HG03571 (cell line): ENCODE results near the gene GABRB3.

Source experiments
- ATAC-seq: cut with Tn5 transposase; IDR thresholded peaks from one replicate; pipeline ENCODE4 v1.9.1; 2021; ENCODE audit not compliant: unreplicated experiment

GABRB3 gene

DNA sequence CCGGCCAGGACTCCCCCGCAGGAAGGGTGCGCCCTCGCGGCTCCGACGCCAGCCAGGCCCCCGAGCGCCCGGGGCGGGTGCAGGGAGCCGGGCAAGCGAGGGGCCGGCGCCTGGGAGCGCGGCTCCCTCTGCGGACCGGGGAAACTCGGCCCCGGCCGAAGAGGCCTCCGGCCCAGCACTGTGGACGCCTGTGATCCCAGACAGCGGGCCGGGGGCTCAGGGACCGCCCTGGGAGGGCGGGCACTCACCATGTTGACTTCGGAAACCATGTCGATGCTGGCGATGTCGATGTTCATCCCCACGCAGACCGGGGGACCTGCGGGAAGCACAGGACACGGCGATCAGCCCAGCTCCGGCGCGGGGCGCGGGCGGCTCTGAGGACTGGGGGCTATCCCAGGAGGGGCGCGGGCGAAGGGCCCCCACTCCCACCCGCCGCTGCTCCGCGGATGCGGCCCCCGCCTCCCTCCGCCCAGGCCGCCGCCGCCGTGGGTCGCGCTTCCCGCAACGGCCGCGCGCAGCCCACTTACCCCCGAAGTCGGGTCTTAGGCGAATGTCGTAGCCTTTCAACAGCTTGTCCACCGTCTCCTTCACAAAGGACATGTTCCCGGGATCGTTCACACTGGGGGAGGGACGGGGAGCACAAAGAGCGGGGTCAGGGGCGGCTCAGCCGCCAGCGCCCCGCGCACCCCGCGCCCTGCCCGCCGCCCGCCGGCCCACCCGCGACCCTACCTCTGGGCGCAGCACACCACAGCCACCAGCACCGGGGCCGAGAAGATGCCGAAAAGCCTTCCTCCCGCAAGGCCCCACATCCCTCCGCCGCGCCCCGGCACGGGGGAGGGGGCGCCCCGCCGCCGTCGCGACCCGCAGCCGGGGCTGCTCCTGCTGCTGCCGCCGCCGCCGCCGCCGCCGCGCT is at the start of gene GABRB3:
TSS of gene GABRB3 (minus strand) at position 913 of the 913 bp plus-strand sequence.
- ATAC-seq = no peak

DNA sequence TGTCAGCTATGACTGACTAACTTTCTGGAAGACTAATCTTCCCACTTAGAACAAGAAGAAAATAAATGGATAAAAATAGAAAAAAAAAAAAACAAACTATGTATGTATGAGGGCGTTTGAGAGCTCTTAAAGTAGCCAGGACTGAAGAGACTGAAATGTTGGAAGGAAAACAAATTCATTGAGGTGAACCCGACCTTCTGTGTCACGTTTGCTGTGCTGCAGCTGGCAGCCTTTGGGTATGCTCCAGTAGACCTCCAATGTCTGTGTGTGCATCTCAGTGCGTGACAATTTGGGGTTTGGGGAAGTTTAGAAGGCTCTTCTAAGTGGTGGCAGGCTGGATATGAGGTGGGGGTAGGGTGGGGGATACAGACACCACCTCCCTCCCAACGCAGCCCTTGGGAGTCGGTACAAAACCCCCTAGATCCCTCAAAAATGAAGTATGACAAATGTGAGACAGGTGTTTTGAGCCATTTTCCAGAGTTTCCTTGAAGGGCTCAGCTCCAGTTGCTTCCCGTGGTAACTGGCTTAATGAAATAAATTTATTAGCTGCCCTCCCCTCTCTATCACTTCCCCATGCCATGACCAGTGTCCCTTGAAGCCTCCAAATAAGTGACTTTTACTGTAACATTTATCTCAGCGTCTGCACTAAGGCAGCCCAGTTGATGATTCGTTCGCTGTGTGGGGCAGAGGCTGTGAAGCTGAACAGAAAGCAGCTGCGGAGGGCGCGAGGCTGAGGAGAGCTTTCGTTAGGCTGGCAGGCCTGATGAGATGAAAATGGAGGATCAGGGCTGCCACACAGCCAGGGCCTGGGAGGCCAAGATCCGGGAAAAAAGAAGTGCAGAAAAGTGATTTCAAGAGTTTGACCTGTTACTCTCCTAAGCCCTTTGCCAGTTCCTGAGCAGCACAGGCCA is 34.9 kb upstream of the GABRB3 start:
- no peak for ATAC-seq

DNA sequence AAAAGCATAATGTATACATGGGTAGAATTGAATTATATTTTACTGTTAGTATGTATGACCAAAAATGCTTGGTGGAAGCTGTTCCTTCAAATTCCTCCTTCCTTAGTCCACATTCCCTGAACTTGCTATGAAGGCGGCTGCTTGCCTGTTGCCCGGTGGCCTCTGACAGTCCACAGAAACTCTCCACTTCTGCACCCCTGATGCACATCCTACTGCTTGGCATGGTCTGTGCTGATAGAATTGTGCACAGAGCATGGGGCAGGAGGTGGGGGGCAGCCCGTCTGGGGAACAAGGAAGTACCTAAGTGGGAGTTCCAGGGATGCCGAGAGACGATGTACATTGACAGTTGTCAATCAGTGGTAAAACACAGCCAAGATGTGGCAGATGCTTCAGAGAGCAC is 33.7 kb upstream of the GABRB3 start:
- ATAC-seq = no peak

DNA sequence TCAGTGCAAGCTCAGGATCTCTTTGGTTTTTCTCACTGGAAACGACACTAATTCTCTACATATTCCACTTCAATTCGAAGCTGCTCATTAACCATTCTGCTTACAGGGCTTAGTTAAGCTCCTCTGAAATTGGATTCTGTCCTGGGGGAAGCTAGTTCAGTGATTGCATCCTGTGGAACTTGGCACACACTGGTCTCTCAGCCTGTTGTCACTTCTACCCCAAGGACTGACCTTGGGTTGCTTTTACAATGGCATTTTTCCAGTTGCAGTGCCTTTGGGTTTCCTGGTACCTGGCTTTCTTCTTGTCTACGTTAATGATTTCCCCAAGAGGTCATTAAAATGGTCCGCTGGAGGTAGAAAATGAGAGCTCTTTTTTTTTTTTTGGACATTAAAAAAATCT is 33.3 kb upstream of the GABRB3 start:
- ATAC-seq = no peak

DNA sequence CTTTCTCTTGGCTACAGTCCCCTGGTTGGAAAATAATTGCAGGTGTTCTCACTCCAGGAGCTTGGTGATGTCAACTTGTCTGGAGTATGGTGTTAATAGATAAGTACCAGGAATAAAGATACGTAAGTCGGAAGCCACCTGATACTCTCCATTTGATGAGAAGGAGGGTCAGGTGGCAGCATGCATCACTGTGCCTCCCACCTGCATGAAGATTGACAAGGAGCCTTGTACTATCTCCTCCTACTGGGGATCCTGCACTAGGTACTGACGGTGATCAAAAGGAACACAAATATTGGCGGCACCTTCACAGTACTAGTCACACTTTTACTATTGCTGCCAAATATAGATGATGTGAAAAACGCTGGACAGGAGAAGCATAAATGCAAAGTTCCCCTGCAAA is 32.6 kb upstream of the GABRB3 start:
- ATAC-seq = no peak

DNA sequence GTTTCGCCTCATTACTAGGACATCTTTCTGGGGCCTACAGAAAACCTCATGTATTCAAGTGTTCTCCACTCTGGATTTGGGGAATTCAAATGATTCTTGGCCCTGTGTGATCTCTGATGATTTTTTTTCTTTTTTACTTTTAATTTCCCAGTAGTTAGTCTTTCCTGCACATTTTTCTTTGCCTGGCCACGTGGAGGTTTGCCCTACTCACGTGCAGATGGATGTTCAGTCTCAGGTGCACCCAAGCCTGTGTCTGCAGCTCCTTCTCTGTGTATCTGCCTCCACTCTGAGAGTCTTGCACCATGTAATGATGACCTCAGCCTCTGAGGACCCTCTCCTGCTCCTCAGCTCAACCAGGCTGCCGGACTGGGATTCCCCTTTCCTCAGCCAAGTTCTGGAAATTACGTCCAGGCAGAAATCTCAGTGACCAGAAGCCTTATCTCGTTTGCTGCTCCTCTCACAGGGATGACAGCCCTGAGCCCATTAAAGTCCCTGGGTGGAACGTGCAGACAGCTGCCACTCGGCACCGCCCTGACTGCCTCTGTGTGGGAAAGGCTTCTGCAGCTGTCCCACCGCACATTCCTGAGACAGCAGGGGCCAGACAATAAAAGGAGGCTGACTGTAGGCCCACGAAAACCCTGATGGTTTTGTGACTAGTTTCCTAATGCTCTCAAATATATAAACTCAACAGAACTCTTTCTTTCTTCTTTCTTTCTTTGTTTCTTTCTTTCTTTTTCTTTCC is 31.4 kb upstream of the GABRB3 start:
- no peak for ATAC-seq

DNA sequence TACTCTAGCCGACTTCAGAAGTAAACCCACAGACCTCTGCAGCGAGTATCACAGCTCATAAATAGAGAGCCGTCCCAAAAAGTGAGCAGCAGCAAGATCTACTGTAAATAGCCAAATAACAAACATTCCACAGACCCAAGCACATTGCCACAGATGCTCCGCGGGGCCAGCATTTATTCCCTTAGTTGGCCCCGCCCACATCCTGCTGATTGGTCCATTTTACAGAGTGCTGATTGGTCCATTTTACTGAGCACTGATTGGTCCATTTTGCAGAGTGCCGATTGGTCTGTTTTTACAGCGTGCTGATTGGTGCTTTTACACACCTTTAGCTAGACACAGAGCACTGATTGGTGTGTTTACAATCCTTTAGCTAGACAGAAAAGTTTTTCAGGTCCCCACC is 17.3 kb upstream of the GABRB3 start:
- no peak for ATAC-seq

DNA sequence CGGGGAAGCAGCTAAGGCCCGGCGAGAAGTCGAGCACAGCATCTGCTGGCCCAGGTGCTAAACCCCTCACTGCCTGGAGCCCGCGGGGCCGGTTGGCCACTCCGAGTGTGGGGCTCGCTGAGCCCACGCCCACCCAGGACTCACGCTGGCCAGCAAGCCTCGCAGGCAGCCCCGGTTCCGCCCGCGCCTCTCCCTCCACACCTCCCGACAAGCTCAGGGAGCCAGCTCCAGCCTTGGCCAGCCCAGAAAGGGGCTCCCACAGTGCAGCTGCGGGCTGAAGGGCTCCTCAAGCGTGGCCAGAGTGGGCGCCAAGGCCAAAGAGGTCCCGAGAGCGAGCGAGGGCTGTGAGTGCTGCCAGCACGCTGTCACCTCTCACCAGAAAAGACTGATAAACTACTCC is 8.9 kb upstream of the GABRB3 start:
- ATAC-seq = no peak

DNA sequence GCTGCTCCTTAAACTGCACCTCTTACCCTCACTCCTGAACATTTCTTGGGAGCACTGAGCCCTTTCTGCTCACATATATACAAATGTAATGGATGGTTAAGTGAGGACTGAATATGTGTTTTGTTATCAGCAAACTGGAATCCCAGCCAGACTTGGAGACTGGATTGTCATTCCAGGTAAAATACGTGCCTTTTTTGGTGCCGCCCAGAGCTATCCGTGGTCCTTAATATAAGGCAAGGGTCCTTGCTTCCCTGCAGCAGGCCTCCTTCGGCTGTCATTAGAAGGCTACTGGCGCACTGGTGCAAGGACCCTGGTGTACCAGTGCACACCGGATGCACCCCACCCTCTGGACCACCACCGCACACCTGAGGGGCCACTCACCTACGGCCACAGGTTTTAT is 1.1 kb upstream of the GABRB3 start:
- no peak for ATAC-seq

DNA sequence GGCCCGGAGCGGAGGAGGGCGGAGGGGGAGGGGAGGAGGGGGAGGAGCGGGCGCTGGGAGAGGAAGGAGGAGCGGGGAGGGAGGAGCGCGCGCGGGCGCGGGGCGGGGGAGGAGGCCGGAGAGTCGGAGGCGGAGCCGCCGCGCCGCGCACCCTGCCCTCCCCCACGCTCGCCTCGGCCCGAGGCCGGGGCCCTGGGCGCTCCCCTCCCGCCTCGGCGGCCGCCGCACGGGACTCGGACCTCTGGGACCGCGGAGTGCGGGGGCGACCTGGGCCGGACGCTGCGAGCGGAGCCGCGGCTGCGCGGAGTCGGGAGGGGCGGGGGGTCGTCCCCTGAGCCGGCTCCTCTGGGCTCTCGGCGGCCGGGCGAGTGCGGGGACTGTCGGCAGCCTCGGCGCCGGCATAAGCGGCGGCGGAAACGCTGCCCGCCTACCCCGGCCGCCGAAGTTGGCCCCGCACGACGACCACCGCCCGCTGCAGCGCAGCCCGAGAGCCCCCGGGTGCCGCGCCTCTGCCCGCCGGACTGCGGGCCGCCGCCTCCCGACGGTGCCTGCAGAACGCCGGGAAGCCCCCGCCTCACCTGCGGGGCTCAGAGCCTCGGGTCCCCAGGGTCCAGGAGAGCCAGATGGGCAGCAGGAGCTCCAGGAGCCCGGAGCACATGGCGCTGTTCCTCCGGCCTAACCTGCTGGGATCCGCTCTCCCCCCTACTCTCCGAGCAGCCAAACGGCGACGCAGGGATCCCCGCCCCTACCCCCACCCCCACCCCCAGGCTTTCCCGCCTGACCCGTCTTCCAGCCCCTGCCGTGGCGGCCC is 406 bp upstream of the GABRB3 start:
- no peak for ATAC-seq

DNA sequence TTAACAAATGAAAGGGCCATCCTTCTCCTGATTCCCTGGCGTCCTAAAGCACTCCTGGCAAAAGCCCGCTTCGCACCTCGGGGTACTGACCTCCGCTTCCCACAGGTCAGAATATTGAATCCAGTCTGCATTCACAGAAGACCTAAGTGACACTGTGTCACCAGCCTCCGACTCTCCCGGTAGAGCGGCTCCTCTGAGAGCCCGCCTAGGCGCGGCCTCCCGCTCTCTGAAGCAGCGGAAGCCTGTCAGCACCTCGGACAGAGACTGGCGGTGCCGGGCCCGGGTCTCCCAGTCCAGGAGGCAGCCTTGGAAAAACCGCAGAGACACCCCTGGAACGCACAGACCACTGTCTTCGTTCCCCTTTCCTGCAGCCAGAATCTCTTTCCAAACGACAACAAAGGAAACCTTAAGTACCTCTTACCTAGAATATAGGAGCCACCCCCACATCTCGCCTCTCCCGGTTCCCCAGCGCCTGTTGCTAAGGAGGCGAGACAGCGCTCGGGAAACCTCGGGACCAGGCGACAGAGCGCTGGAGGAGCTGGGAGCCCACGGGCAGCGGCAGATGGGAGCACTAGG is 1.2 kb downstream of the GABRB3 start:
- ATAC-seq = no peak

DNA sequence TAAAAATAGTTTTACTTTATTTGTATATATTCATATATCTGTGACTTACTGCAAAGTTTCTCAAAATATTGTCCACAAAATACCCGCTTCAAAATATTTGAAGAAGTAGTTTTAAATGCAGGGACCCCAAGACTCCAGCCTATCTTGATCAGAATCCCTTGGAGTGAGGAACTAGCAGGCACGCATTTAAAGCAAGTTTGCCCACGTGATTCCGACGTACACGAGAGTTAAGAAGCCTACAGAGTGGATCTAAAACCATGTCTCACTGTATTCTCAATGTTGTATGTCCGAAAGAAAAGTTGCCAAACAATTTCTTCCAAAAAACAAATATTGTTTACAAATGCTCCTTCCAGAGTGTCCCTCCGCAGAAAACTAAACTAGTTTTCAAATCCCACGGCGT is 1.7 kb downstream of the GABRB3 start:
- ATAC-seq = no peak

DNA sequence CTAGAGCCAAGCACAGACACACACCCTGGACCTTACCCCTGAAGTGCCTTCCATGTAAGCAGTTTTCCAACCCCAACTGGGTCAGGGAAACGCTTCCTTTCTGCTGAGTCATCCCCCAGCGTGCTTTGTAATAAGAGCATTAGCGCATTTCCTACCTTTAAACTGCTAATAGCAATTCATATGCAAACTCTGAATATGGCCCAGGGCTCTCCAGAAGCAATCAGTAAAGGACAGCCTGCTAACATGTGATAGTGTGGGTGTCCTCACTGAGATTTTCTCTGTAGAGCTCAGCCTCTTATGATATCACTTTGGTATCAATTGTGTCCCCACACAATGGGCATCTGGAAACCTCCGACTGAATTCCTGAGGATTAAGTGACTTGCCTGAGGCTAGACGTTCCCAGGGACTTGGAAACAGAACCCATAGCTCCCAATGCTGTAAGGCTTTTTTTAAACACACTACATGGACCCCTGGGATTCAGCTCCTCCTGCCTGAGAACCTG is 5.6 kb downstream of the GABRB3 start:
- ATAC-seq = no peak

DNA sequence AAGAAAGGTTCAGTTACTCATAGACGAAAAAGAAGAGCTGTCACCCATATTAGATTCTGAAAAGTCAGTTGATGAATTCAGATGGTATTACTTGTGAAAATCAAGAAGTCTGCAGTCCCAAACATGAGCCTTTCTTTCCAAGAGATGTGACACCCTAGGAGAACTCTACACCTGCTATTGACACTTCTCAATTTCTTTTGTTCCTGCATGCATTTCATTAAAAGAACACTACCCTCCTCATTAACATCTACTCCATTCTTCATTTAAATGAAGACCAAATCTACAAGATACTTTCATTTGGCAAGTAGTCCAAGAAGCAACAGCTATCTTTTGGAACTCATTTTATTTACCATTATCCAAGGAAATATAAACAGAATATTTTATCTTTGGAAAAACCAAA is 6.6 kb downstream of the GABRB3 start:
- no peak for ATAC-seq

DNA sequence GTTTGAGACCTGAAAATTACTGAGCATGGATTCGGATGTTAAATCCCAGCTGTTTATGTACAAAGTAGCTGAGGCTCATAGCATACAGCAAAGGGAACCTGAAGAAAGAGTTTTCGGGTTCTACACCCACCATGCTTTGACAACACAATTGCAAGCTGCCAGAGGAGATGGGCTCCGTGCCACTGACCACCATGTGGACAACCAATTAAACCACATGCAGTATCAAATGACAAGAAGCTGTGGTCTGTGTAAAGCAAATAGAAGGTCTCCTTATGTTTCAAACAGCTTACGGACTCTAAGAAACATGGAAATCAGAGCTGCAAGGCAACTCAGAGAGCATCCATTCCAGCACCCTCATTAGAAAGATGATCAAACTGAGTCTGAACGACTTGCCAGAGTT is 12.9 kb downstream of the GABRB3 start:
- ATAC-seq = no peak

DNA sequence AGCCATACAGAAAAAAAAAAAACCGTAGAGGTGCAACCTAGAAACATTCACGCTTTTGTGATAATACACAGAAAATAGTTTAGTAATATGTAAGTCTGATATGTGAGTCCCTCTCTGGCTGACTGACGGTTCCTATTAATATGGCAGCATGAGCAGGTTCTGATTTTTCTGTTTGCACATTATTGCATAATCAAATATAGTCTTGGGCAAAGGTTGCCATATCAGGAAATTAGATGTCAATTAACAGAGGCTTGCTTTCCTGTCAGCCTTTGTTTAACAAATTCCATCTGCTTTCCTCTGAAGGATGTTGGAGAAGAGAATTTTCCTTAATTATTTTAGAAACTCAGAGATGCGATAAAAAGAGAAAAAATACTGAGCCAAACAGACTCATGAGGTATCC is 14.8 kb downstream of the GABRB3 start:
- ATAC-seq = no peak

DNA sequence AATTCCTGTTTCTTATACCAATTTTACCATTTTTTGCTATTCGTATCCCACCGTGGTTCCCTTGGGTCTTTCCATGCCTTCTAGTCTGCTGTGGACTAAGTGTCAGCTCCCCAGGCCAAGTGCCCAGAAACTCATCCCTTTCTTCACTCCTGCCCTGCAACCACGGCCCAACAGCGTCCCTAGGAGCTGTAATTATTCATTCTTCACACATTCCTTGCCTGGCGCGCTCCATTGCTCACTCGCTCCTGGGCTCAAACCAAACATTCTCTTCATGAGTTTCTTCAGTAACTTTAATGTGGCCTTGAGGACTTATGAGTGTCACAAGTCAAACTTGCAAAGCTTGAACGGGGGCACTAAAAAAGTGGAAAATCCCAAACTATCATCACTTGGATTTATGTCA is 15.7 kb downstream of the GABRB3 start:
- ATAC-seq = no peak

DNA sequence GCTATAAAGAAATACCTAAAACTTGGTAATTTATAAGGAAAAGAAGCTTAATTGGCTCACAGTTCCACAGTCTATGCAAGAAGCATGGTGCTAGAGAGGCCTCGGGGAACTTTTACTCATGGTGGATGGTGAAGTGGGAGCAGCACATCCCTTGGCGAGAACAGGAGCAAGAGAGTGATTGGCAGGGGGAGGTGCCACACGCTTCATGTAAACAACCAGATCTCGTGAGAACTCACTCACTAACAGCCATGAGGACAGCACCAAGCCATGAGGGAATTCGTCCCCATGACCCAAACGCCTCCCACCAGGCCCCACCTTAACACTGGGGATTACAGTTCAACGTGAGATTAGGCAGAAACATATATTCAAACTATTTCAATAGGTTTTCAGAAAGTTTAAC is 28.0 kb downstream of the GABRB3 start:
- no peak for ATAC-seq

DNA sequence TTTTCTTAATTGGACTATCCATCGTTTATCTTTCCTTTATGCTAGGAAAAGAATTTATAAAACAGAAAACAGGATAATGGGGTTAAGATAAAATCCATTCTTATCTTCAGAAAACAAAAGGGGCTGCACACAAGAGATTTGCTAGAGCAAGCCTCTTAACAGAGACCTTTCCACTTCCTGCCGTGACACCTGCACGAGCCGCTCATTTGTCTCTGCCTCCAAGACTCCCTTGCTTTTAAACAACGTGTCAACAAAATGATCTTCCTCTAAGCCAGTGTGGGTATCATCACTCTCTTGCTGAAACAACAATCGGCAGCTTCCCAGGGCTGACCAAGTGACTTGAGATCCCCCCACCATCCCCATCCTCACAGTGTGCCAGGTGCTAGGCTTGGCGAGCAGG is 33.1 kb downstream of the GABRB3 start:
- ATAC-seq = no peak

DNA sequence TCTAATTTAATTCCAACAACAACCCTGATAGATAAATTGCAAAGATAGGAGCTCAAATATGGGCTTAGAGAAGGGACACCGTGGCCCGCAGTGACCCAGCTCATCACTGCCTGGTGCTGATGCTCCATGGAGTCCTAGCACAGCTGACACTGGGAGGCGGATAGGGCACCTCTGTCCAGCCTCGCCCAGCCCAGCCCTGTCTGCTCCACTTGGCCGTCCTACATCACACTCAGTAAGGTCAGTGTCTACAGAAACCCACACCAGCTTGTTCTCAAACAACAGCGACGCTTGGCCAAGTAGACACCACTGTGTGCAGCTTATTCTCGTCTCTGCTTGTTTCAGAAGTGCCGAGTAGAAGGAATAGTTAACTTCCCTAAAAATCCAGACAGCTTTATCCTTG is 33.9 kb downstream of the GABRB3 start:
- ATAC-seq = no peak
